Hematopoietic multipotent progenitor cell treated with erythropoietin and hydrocortisone succinate and interleukin-3 and kit ligand, for 8 days (in vitro differentiated cells): ENCODE data around the gene TNS2.
A peak's percentile ranks its signal among the peaks of the same experiment; 100 is the strongest.
"Not testable (repeated sequence)": the region's sequence is repeated elsewhere in the genome, so short reads cannot be mapped to it uniquely, and the experiment has no call there.

Experiments
- DNase-seq: peaks from one replicate; pipeline ENCODE4 v3.0.0-alpha.2; 2015

Gene TNS2

GRCh38 chr12:53070877-53071492, 21.1 kb downstream of the TNS2 start:
- DNase-seq: no peak

GRCh38 chr12:53071591-53072551, 22.0 kb downstream of the TNS2 start:
- DNase-seq: no peak

DNA sequence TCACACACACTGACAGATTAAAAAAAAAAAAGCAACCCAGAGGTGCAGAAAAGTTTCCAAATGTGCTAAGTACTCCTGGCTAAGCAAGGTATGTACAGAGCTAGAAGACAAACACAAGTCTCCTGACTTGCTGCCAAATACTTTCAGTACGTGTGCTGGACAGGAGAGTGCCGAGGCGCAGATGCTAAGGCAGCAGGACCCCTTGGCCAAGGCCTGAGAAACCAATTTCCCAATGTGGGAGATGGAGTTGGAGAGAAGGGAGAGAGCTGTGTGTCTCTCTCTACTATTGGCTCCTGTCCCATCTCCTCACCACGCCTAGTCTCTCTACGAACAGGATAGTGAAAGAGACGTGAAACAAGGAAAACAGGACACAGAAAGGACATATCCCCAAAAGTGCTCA, 24.0 kb downstream of the TNS2 start:
- DNase-seq: no peak

- DNase-seq: no peak
Measured at GRCh38 chr12:53074283-53074998, 24.6 kb downstream of the TNS2 start.

DNA sequence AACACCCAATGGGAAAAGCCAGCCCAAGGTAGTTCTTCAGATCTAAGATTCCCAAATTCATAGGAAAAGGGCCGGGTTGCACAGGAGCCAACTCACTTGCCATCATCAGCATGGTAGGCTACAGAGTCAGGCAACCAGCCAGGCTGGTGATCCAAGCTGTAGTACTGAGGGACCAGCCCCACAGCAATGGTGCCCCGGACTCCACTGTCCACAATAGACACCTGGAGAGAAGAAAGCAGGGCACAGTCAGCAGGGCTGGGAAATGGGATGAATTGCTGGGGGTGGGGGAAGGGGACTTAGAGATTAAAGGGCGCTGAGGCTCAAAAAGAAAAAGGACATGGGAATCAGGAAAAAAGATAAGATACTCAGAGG, 25.1 kb downstream of the TNS2 start:
- no peak for DNase-seq

DNA sequence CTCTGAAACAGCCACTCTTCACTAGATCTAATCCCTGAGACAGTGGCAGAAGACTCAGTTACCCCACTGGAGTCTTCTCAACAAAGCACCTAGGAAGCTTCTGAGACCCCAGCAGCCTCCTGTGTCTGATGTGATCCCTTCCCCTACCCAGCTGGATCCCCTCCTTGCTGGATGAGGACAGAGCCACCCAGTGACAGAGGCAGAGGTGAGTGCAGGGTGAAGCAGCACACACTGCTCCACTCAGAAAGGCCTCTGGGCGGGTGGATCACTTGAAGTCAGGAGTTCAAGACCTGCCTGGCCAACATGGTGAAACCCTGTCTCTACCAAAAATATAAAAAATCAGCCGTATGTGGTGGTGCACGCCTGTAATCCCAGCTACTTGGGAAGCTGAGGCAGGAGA, 26.6 kb downstream of the TNS2 start:
- no peak for DNase-seq

DNA sequence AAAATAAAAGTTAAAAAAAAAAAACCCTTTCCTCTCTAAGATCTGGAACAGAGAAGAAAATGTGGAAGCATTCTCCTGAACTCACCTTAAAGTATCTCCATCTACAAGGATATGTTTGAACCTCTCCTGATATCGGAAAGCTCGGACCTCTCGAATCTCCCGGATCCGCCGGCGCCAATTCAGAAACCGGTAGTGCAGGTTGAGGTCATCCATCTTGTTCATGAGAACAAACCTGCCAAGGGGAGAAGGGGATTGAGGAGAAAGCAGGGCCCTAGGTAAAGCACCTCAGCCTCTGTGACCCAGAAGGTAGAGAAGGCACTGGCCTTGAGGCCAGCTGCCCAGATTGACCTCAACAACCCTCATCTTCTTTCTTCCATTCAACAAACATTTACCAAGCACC, 27.2 kb downstream of the TNS2 start:
- no peak for DNase-seq

- no peak for DNase-seq
Measured at GRCh38 chr12:53078425-53079225, 28.8 kb downstream of the TNS2 start.

GRCh38 chr12:53079226-53080117, 29.6 kb downstream of the TNS2 start, which contains the start of gene SPRYD3:
Gene SPRYD3, minus strand, starts transcription at chr12:53079390. Its CDS starts 57 bp downstream, at chr12:53079333.
- peak; percentile 94 for DNase-seq

DNA sequence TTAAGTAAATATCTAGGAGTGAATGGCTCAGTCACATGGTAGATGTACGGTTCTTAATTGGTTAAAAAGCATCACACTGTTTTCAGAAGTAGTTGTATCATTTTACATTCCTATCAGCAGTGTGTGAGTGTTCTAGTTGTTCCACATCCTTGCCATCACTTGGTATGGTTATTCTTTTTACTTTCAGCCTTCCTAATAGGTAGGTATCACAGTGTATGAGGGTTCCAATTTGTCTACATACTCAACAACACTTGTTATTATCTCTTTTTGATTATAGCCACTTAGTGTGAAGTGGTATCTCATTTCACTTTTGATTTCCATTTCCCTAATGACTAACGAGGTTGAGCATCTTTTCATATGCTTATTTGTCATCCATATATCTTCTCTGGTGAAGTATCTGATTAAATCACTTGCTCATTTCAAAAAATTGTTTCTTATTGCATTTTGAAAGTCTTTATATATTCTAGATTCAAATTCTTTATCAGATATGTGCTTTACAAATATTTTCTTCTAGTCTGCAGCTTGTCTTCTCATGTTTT, 32.8 kb downstream of the TNS2 start:
- DNase-seq: no peak

- DNase-seq: no peak
Measured at GRCh38 chr12:53086361-53086760, 36.5 kb downstream of the TNS2 start.

DNA sequence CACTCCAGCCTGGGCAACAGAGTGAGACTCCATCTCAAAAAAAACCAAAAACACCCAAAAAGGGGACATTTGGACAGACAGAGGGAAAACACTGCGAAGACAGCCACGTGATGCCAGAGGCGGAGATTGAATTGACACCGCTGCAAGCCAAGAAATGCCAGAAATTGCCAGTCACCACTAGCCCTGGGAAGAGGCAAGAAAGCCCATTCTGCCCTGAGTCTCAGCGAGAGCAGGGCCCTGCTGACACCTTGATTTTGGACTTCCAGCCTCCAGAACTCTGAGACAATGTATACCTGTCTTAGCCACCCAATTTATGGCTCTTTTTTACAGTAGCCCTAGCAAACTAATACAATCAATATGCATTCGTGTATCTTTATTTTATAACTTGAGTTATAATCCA, 40.2 kb downstream of the TNS2 start:
- no peak for DNase-seq

- no peak for DNase-seq
Measured at GRCh38 chr12:53090554-53090953, 40.7 kb downstream of the TNS2 start.

DNA sequence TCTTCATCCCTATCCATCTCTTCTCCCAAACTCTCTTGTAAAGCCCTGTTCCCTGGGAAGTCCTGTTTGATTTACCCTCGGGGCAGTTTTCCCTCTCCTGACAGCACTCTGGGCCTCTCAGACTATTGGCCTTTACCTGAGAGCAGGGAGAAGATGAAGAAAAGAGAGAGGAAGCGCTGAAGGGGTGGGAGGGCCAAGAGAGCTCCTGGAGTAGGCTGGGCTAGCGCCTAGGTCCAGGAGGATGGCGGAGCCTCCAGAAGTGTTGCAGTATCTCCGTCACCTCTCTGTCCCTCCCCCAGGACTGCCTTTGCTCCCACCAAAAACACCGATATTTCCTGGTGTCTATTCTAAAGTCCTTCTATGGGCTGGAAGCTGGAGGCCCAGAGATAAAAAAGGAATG, 41.9 kb downstream of the TNS2 start:
- DNase-seq: no peak

- DNase-seq: no peak
Measured at GRCh38 chr12:53093777-53094393, 44.0 kb downstream of the TNS2 start.

DNA sequence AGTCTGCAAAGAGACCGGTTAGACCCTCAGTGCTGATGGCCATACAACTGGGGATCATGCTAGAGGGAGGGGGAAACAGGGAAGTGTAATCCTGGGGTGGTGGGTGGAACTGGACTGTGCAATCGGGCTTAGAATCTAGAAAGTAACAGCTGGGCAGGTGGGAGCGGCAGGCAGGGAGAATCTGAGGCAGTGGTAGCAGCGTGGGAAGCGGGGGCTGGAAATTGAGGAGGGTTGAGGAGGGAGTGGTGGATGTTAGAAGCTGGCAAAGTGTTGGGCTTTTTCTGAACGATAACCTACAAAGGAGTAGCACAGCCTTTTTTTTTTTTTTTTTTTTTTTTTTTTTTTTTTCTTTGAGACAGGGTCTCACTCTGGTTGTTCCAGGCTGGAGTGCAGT, 44.5 kb downstream of the TNS2 start:
- DNase-seq: no peak

- DNase-seq: not testable (repeated sequence)
Measured at GRCh38 chr12:53094796-53095595, 45.1 kb downstream of the TNS2 start.

GRCh38 chr12:53095596-53095895, 45.7 kb downstream of the TNS2 start:
- not testable (repeated sequence) for DNase-seq

GRCh38 chr12:53096089-53096741, 46.4 kb downstream of the TNS2 start:
- no peak for DNase-seq

DNA sequence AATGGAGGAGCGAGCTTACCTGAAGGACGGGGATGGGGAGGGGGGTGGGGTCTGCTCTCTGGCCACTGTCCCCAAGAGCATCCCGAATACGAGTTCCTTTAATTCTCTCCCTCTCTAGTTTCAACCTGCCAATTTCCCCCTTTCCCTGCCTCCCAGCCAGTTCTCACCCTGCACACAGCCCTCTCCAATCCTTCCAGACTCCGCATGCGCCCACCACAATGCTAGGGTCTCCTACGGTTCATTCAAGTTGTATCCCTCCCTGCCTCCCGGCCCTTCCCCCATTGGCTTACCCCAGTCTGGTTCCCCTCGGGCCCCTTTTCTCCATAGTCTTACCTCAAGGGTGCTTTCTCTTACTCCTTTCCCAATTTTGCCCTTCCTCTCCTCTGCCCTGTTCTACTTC, 46.9 kb downstream of the TNS2 start:
- DNase-seq: no peak
